Myocyte (in vitro differentiated cells): ENCODE data around the gene CTTN. TPM values are rescaled to one million over a fixed set of nuclear protein-coding genes. Genes with fewer than 3 reads are reported as not detected.
"Not testable (repeated sequence)": the region's sequence is repeated elsewhere in the genome, so short reads cannot be mapped to it uniquely, and the experiment has no call there.

Experiments
- DNase-seq: peaks from one replicate; pipeline ENCODE4 v3.0.0-alpha.2; 2012; ENCODE audit warnings: low read depth
- total RNA-seq: library from RNA; depleted of rRNA; stranded (reverse); fragments of >200 nt; gene quantifications from 2 replicates; pipeline ENCODE4 v1.2.3, GENCODE V29; 2014

CTTN gene
- total RNA-seq, 1 donor from 2014 or later: 201 TPM

GRCh38 chr11:70381350-70381749 lies 17.0 kb upstream of the CTTN start:
- peak; percentile 30 for DNase-seq

- no peak for DNase-seq
Observed at GRCh38 chr11:70381872-70382861, 16.2 kb upstream of the CTTN start.

GRCh38 chr11:70383664-70384565 lies 14.4 kb upstream of the CTTN start:
- no peak for DNase-seq

- DNase-seq: no peak
Observed at GRCh38 chr11:70384566-70385152, 13.7 kb upstream of the CTTN start.

GRCh38 chr11:70387564-70387963 lies 10.8 kb upstream of the CTTN start:
- DNase-seq: no peak

GRCh38 chr11:70389201-70389600 lies 9.1 kb upstream of the CTTN start:
- no peak for DNase-seq

GRCh38 chr11:70390882-70391281 lies 7.4 kb upstream of the CTTN start:
- DNase-seq: not testable (repeated sequence)

- no peak for DNase-seq
Observed at GRCh38 chr11:70394211-70394950, 3.9 kb upstream of the CTTN start.

GRCh38 chr11:70397336-70397982 lies 870 bp upstream of the CTTN start:
- no peak for DNase-seq

GRCh38 chr11:70398834-70399680 lies 728 bp downstream of the CTTN start:
- no peak for DNase-seq

GRCh38 chr11:70399681-70400112 lies 1.4 kb downstream of the CTTN start:
- DNase-seq: peak; percentile 92

- no peak for DNase-seq
Observed at GRCh38 chr11:70400643-70401042, 2.3 kb downstream of the CTTN start.

- no peak for DNase-seq
Observed at GRCh38 chr11:70402016-70402415, 3.7 kb downstream of the CTTN start.

GRCh38 chr11:70402685-70403084 lies 4.4 kb downstream of the CTTN start:
- no peak for DNase-seq

GRCh38 chr11:70404244-70404643 lies 5.9 kb downstream of the CTTN start:
- DNase-seq: no peak

GRCh38 chr11:70405679-70406395 lies 7.5 kb downstream of the CTTN start:
- no peak for DNase-seq

- no peak for DNase-seq
Observed at GRCh38 chr11:70407121-70407520, 8.8 kb downstream of the CTTN start.

- no peak for DNase-seq
Observed at GRCh38 chr11:70407814-70408213, 9.5 kb downstream of the CTTN start.

GRCh38 chr11:70408326-70408725 lies 10.0 kb downstream of the CTTN start:
- not testable (repeated sequence) for DNase-seq
